ENCODE results near the gene LCTL.

DNA sequence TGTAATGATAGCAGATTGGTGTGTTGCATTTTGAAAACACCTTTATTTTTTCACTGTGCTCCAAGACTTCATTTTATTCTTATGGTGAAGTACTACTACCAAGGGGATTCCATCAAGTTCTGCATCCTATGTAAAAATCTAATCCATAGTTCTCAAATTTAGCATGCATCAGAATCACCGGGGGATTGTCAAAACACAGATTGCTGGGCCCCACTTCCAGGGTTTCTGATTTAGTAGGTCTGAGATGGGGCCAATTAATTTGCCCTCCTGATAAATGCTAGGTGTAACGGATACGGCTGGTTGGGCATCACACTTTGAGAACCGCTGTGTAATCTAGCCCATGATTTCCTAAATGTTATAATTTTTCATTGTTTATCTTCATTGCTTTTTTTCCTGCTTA, 60.0 kb downstream of the LCTL start:
- TF ChIP-seq, protein P1, sequence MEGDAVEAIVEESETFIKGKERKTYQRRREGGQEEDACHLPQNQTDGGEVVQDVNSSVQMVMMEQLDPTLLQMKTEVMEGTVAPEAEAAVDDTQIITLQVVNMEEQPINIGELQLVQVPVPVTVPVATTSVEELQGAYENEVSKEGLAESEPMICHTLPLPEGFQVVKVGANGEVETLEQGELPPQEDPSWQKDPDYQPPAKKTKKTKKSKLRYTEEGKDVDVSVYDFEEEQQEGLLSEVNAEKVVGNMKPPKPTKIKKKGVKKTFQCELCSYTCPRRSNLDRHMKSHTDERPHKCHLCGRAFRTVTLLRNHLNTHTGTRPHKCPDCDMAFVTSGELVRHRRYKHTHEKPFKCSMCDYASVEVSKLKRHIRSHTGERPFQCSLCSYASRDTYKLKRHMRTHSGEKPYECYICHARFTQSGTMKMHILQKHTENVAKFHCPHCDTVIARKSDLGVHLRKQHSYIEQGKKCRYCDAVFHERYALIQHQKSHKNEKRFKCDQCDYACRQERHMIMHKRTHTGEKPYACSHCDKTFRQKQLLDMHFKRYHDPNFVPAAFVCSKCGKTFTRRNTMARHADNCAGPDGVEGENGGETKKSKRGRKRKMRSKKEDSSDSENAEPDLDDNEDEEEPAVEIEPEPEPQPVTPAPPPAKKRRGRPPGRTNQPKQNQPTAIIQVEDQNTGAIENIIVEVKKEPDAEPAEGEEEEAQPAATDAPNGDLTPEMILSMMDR (conservative IDR thresholded peaks at IDR 0.05; ENCODE audit: low read length): no peak
- no peak for TF ChIP-seq EZH2phosphoT487 (IDR thresholded peaks at IDR 0.05; ENCODE audit: borderline replicate concordance, low read depth, low read length)

Data from OCI-LY7 (cell line).